Measurements from ENCODE around the gene GALNT5.

Gene GALNT5

DNA sequence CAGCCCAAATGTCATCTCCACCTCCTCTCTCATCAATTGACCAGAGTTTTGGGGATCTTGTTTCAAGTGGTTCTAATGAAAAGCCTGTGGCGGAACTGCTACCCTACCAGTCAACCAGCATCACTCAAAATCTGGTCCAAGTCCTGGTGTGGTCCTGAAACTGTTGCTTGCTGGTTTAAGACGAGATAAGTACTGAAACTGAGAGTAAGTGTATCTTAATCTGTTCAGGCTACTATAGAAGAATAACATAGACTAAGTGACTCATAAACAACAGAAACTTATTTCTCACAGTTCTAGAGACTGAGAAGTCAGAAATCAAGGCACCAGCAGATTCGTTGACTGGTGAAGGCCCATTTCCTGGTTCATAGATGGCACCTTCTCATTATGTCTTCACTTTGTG is 879 bp upstream of the GALNT5 start:
- no peak for DNase-seq (ENCODE audit: low spot score in 2 of 2)
- Mint-ChIP-seq H3K36me3 (ENCODE audit: insufficient read depth) (peaks cover 2% of the 10 kb centered on the region), H3K27ac (ENCODE audit: low read depth) (no peak overlapping the region), H3K4me1 (peaks cover 10% of the 10 kb centered on the region), H3K9me3 (no peaks in the 10 kb centered on the region), H3K27me3 (no peaks in the 10 kb centered on the region), H3K4me3 (no peak overlapping the region)
- no peak for ATAC-seq (replicated peaks; ENCODE audit: extremely low read depth, poor library complexity, severe bottlenecking)

DNA sequence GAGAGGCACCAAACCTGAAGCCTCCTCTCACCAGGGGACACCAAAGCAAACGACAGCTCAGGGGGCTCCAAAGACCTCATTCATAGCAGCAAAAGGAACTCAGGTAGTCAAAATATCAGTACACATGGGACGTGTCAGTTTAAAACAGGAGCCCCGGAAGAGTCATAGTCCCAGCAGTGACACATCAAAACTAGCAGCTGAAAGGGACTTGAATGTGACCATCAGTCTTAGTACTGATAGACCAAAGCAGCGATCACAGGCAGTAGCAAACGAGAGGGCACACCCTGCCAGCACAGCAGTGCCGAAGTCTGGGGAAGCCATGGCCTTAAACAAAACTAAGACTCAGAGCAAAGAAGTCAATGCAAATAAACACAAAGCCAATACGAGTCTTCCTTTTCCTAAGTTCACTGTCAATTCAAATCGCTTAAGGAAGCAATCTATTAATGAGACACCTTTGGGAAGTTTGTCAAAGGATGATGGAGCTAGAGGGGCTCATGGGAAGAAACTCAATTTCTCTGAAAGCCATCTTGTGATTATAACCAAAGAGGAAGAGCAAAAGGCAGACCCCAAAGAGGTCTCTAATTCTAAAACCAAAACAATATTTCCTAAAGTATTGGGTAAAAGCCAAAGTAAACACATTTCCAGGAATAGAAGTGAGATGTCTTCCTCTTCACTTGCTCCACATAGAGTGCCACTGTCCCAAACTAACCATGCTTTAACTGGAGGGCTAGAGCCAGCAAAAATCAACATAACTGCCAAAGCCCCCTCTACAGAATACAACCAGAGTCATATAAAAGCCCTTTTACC is 1.2 kb downstream of the GALNT5 start:
- ATAC-seq (replicated peaks; ENCODE audit: extremely low read depth, poor library complexity, severe bottlenecking) (no peak), DNase-seq (ENCODE audit: low spot score in 2 of 2) (no peak)
- Mint-ChIP-seq H3K27ac (ENCODE audit: low read depth) (no peak overlapping the region), H3K4me3 (no peak overlapping the region), H3K36me3 (ENCODE audit: insufficient read depth) (no peaks in the 10 kb centered on the region), H3K4me1 (peaks cover 10% of the 10 kb centered on the region), H3K9me3 (no peaks in the 10 kb centered on the region), H3K27me3 (no peaks in the 10 kb centered on the region)

DNA sequence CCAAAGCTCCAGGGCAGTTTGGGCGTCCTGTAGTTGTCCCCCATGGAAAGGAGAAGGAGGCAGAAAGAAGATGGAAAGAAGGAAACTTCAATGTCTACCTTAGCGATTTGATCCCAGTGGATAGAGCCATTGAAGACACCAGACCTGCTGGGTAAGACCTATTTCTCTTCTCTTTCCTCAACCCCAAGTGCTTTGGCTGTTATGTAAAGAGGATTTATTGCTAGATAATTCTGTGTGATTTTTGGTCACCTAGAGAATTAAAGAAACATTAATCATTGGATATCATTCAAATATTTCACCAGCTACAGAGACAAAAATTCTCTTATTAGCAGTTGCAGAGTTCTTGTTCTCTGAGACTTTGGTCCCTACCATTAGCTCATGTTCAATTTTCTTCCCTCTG is 1.9 kb downstream of the GALNT5 start:
- DNase-seq (ENCODE audit: low spot score in 2 of 2) (no peak), ATAC-seq (replicated peaks; ENCODE audit: extremely low read depth, poor library complexity, severe bottlenecking) (no peak)
- no peaks in the 10 kb centered on the region for H3K27me3 Mint-ChIP-seq
- H3K4me1 Mint-ChIP-seq, result peaks cover 10% of the 10 kb centered on the region
- no peak overlapping the region for H3K27ac Mint-ChIP-seq (ENCODE audit: low read depth)
- no peak overlapping the region for H3K4me3 Mint-ChIP-seq
- no peaks in the 10 kb centered on the region for H3K9me3 Mint-ChIP-seq
- H3K36me3 Mint-ChIP-seq (ENCODE audit: insufficient read depth), result no peaks in the 10 kb centered on the region

DNA sequence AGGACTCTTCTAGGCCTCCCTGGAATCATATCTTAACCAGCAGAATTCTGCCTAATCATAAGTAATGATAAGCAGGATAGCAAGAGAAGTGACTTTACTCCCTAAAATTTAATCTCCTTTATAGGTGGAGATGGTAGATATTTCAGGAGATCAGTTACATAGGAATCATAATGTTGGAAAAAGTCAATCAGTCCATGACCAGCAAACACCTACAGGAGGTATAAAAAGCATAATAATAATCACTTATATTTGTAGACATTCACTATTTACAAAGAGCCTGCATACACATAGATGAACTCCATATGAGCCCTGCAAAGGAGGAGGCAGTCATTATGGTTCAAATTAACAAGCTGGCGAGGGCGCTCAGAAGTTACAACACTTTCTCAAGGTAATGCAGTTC is 2.5 kb downstream of the GALNT5 start:
- Mint-ChIP-seq H3K36me3 (ENCODE audit: insufficient read depth) (no peaks in the 10 kb centered on the region), H3K4me3 (no peak overlapping the region), H3K27ac (ENCODE audit: low read depth) (no peak overlapping the region), H3K9me3 (no peaks in the 10 kb centered on the region), H3K4me1 (peaks cover 10% of the 10 kb centered on the region), H3K27me3 (no peaks in the 10 kb centered on the region)
- DNase-seq (ENCODE audit: low spot score in 2 of 2) (no peak), ATAC-seq (replicated peaks; ENCODE audit: extremely low read depth, poor library complexity, severe bottlenecking) (no peak)

DNA sequence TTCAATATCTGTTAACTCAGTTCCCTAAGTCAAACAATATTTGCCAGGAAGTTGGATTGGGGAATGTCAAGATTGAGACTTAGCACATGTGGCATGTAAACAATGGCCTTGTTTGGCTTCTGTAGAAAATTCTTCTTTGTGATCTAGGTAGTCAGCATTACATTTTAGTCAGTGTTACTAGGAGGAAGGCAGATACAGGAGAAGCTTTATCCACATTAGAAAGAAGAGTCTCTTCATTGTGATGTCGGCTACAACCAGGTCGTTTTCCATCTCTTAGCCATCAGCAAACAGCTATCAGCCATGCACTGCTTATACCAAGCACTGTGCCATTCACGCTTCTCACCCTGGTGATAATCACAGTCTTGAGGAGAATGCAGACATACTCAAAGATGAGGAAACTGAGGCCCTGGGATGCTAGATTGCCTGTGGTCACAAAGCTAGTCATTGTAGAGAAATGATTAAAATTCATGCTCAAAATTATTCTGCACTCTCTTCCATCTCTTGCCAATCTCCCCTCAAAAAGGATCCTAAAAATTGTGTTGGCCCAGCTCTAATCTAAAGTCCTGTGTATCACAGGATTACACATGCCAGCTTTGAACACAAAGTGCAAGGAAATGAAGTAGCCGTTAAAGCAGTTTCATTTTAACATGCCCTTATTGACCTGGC is 3.2 kb downstream of the GALNT5 start:
- H3K4me3 Mint-ChIP-seq, result no peak overlapping the region
- no peaks in the 10 kb centered on the region for H3K27me3 Mint-ChIP-seq
- no peaks in the 10 kb centered on the region for H3K9me3 Mint-ChIP-seq
- no peak overlapping the region for H3K27ac Mint-ChIP-seq (ENCODE audit: low read depth)
- no peak for DNase-seq (ENCODE audit: low spot score in 2 of 2)
- H3K4me1 Mint-ChIP-seq, result peaks cover 10% of the 10 kb centered on the region
- no peak for ATAC-seq (replicated peaks; ENCODE audit: extremely low read depth, poor library complexity, severe bottlenecking)
- H3K36me3 Mint-ChIP-seq (ENCODE audit: insufficient read depth), result no peaks in the 10 kb centered on the region

DNA sequence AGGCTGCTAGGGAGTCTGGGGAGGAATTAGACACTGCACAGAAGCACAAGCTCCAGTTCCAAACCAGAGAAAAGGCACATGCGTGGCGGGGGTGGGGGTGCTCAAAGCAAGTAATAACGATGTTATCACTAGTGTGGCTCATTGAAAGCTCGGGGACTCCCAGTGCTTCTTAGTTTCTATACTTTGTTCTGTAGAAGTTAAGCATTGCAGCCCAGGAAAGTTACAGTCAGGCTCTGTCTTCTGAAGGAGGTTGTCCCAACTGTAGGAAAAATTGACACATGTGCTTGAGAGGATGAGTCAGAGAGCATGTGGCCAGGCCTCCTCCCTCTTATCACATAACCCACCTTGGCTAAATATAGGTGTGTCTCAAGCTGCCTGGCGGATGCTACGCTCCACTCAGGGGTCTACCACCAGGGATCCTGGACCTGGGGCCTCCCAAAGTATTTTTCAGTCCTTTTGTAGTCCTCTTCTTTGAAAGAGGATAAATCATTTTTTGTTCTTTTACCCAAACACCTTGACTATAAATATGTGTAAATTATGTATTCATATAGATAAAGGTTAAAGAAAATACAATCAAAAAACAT is 3.8 kb downstream of the GALNT5 start:
- Mint-ChIP-seq H3K4me1 (peaks cover 10% of the 10 kb centered on the region), H3K27ac (ENCODE audit: low read depth) (no peak overlapping the region), H3K9me3 (no peaks in the 10 kb centered on the region), H3K27me3 (no peaks in the 10 kb centered on the region), H3K4me3 (no peak overlapping the region), H3K36me3 (ENCODE audit: insufficient read depth) (no peaks in the 10 kb centered on the region)
- ATAC-seq (replicated peaks; ENCODE audit: extremely low read depth, poor library complexity, severe bottlenecking) (no peak), DNase-seq (ENCODE audit: low spot score in 2 of 2) (no peak)

DNA sequence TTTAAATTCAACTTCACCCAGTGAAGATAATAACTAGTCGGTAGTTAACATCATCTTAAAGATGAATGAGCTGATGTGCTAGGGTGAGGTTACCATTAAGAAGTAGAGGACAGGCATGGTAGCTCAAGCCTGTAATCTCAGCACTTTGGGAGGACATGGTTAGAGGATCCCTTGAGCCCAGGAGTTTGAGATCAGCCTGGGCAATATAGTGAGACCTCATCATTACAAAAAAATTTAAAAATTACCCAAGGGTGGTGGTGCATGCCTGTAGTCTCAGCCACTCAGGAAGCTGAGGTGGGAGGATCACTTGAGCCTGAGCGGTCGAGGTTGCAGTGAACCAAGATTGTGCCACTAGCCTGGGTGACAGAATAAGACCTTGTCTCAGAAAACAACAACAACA is 4.7 kb downstream of the GALNT5 start:
- H3K27me3 Mint-ChIP-seq, result no peaks in the 10 kb centered on the region
- peaks cover 10% of the 10 kb centered on the region for H3K4me1 Mint-ChIP-seq
- DNase-seq (ENCODE audit: low spot score in 2 of 2), result no peak
- no peaks in the 10 kb centered on the region for H3K9me3 Mint-ChIP-seq
- ATAC-seq (replicated peaks; ENCODE audit: extremely low read depth, poor library complexity, severe bottlenecking), result no peak
- H3K36me3 Mint-ChIP-seq (ENCODE audit: insufficient read depth), result no peaks in the 10 kb centered on the region
- H3K27ac Mint-ChIP-seq (ENCODE audit: low read depth), result no peak overlapping the region
- H3K4me3 Mint-ChIP-seq, result no peak overlapping the region

DNA sequence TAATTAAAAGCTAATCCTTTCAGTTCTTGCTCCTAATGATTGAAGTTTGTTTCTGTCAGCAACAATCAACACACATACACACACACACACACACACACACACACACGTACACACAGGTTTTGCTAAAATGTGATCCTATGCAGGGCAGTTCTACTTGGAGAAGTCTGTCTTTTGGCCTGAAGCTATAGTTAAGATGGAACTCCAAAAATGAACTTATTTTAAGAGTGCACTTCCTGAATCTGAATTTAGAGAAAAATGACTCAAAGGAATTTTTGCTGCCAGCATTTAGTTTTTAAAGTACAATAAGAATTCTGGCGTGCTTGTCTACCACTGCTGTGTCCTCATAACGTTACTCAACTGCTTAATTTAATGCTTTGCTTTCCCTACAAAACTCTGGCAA is 6.6 kb downstream of the GALNT5 start:
- ATAC-seq (replicated peaks; ENCODE audit: extremely low read depth, poor library complexity, severe bottlenecking), result no peak
- DNase-seq (ENCODE audit: low spot score in 2 of 2), result no peak
- H3K27me3 Mint-ChIP-seq, result no peaks in the 10 kb centered on the region
- H3K27ac Mint-ChIP-seq (ENCODE audit: low read depth), result no peak overlapping the region
- H3K4me3 Mint-ChIP-seq, result no peak overlapping the region
- H3K4me1 Mint-ChIP-seq, result peaks cover 10% of the 10 kb centered on the region
- H3K9me3 Mint-ChIP-seq, result no peaks in the 10 kb centered on the region
- no peaks in the 10 kb centered on the region for H3K36me3 Mint-ChIP-seq (ENCODE audit: insufficient read depth)

DNA sequence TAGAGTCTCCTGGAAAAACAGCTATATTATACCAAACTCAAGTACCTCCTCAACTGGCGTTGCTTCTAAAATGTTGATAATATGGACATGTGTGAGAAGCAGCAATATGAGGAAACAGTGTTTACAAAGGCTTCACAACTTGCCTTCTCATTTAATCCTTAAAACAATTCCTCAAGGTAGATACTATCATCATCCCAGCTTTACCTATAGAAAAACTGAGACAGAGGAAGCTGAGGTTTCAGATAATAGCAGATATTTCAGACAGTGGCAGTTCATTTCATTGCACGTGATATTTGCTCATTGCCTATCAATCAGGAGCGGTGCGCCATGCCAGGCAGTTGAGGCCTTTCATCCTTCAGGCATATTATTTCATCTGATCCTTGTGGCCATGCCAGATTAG is 8.3 kb downstream of the GALNT5 start:
- no peak for ATAC-seq (replicated peaks; ENCODE audit: extremely low read depth, poor library complexity, severe bottlenecking)
- H3K4me1 Mint-ChIP-seq, result peaks cover 6% of the 10 kb centered on the region
- no peak overlapping the region for H3K4me3 Mint-ChIP-seq
- H3K36me3 Mint-ChIP-seq (ENCODE audit: insufficient read depth), result no peaks in the 10 kb centered on the region
- peaks cover 6% of the 10 kb centered on the region for H3K27me3 Mint-ChIP-seq
- H3K27ac Mint-ChIP-seq (ENCODE audit: low read depth), result no peak overlapping the region
- no peak for DNase-seq (ENCODE audit: low spot score in 2 of 2)
- H3K9me3 Mint-ChIP-seq, result no peaks in the 10 kb centered on the region

DNA sequence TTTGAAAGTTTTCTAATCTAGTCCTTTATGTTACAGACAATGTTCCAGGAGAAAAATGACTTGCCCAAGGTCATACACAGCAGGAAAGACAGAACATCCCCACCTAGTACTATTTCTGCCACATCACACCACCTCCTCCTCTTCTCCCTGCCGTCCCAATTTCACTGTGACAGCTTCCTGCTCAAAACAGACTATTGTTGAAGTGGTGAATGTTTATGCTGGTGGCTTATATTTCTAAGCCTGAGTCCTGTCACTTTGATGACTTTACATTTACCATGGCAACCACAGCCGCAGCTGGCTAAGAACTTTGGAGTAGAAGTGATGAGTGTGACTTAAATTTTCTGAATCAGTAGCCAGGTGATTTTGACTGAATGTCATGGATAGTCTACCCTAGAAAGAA is 10.0 kb downstream of the GALNT5 start:
- DNase-seq (ENCODE audit: low spot score in 2 of 2) (no peak), ATAC-seq (replicated peaks; ENCODE audit: extremely low read depth, poor library complexity, severe bottlenecking) (no peak)
- peaks cover 9% of the 10 kb centered on the region for H3K27me3 Mint-ChIP-seq
- H3K9me3 Mint-ChIP-seq, result no peaks in the 10 kb centered on the region
- no peak overlapping the region for H3K27ac Mint-ChIP-seq (ENCODE audit: low read depth)
- H3K4me1 Mint-ChIP-seq, result no peaks in the 10 kb centered on the region
- no peak overlapping the region for H3K4me3 Mint-ChIP-seq
- H3K36me3 Mint-ChIP-seq (ENCODE audit: insufficient read depth), result no peaks in the 10 kb centered on the region

DNA sequence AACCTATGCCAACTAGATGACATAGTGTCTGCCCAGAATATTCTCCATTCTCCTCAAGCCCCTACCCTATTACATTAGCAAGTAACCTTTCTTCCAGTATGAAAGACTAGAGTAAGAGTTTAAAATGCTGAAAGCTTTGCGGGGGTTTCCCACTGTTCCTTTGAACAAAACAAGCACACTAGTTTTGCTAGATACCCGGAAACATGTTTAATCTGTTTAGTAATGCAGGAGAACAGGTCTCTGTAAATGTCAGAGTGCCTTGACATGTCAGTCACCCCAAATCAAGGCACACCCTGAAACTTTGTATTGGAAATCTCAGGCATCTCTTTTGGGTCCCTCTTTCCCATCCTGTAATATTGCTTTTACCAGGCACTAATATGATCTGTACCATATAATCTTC is 11.6 kb downstream of the GALNT5 start:
- Mint-ChIP-seq H3K36me3 (ENCODE audit: insufficient read depth) (no peaks in the 10 kb centered on the region), H3K4me3 (no peak overlapping the region), H3K4me1 (no peaks in the 10 kb centered on the region), H3K27me3 (peaks cover 10% of the 10 kb centered on the region), H3K9me3 (no peaks in the 10 kb centered on the region), H3K27ac (ENCODE audit: low read depth) (no peak overlapping the region)
- ATAC-seq (replicated peaks; ENCODE audit: extremely low read depth, poor library complexity, severe bottlenecking) (no peak), DNase-seq (ENCODE audit: low spot score in 2 of 2) (no peak)

DNA sequence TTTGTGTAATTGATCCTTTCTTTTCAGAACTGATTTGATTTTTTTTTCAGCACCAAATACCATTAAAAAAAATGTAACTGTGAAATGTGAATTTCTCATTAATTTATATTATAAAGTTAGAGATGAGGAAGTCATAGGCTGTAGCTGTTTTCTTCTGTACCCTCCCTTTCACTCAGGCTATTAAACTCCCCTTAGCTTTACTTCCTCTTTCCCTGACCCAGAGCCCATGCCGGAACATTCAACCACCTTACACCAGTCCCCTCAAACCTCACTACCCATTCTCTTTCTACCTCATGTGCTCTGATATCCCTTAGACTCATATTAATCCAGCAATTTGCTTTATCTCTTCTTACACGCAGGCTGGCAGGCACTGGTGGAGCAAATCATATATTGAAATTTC is 12.4 kb downstream of the GALNT5 start:
- DNase-seq (ENCODE audit: low spot score in 2 of 2) (no peak), ATAC-seq (replicated peaks; ENCODE audit: extremely low read depth, poor library complexity, severe bottlenecking) (no peak)
- Mint-ChIP-seq H3K4me1 (no peaks in the 10 kb centered on the region), H3K27ac (ENCODE audit: low read depth) (no peak overlapping the region), H3K4me3 (no peak overlapping the region), H3K27me3 (peaks cover 19% of the 10 kb centered on the region), H3K9me3 (no peaks in the 10 kb centered on the region), H3K36me3 (ENCODE audit: insufficient read depth) (no peaks in the 10 kb centered on the region)

DNA sequence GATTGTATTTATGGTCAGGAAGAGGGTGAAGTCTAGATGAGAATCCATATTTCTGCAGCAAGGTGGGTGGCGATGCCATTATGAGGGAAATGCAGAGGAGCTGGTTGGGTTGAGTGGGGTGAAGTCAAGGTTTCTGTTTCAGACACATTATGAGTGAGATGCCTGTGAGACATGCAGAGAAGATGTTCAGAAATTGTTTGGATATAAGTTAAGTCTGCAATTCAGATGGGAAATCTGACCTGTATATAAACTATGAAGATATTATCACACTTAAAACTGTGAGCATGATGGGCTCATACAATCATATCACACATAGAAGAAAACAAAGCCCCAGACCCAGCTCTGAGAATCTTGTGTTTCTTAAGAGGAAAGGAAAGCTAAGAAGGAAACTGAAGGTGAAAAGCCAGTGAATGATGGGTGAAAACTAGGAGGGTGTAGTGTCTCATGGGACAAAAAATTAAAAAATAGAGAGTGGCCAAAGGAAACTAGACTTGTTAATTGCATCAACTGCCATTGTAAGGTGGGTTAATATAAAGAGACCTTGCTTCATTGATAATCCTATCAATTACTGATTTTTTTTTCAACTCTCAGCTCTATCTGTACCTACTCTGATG is 14.2 kb downstream of the GALNT5 start:
- no peak overlapping the region for H3K27ac Mint-ChIP-seq (ENCODE audit: low read depth)
- H3K4me3 Mint-ChIP-seq, result no peak overlapping the region
- no peaks in the 10 kb centered on the region for H3K4me1 Mint-ChIP-seq
- H3K27me3 Mint-ChIP-seq, result peaks cover 30% of the 10 kb centered on the region
- DNase-seq (ENCODE audit: low spot score in 2 of 2), result no peak
- no peaks in the 10 kb centered on the region for H3K9me3 Mint-ChIP-seq
- ATAC-seq (replicated peaks; ENCODE audit: extremely low read depth, poor library complexity, severe bottlenecking), result no peak
- peaks cover 2% of the 10 kb centered on the region for H3K36me3 Mint-ChIP-seq (ENCODE audit: insufficient read depth)

All from central memory CD8-positive, alpha-beta T cell (primary cell).